Mononuclear cell (primary cell): ENCODE measurements around the gene SLC2A9. TPM values are rescaled to one million over a fixed set of nuclear protein-coding genes. Genes with fewer than 3 reads are reported as not detected.
"Not testable (repeated sequence)": the region's sequence is repeated elsewhere in the genome, so short reads cannot be mapped to it uniquely, and the experiment has no call there.

Experiments used
- H3K27me3 ChIP-seq: 2 replicates; pipeline ENCODE4 v1.6.0; 2011; ENCODE audit warnings: low read length, control low read depth; ENCODE audit not compliant: insufficient read depth
- H3K4me1 ChIP-seq: 2 replicates; pipeline ENCODE4 v1.5.1; 2011; ENCODE audit warnings: mild to moderate bottlenecking, low read length, control low read depth; ENCODE audit not compliant: insufficient read depth
- H3K4me3 ChIP-seq: 2 replicates; pipeline ENCODE4 v1.5.1; 2011; ENCODE audit warnings: mild to moderate bottlenecking, low read length, moderate library complexity
- H3K9me3 ChIP-seq: 2 replicates; pipeline ENCODE4 v1.5.1; 2011; ENCODE audit warnings: low read depth, mild to moderate bottlenecking, control low read depth, low read length
- total RNA-seq: library from RNA; depleted of rRNA; stranded (reverse); fragments of >200 nt; gene quantifications from one replicate; pipeline ENCODE4 v1.2.3, GENCODE V29; 2012

SLC2A9 gene
- total RNA-seq, 1 donor, result 5.0 TPM

- H3K4me1 ChIP-seq, result no peaks in the 10 kb centered on the region
- no peaks in the 10 kb centered on the region for H3K9me3 ChIP-seq
- no peak overlapping the region for H3K4me3 ChIP-seq
- no peaks in the 10 kb centered on the region for H3K27me3 ChIP-seq
Measured at GRCh38 chr4:9903317-9903716, 118.0 kb downstream of the SLC2A9 start.

- no peaks in the 10 kb centered on the region for H3K27me3 ChIP-seq
- no peaks in the 10 kb centered on the region for H3K4me1 ChIP-seq
- no peaks in the 10 kb centered on the region for H3K9me3 ChIP-seq
- H3K4me3 ChIP-seq, result no peak overlapping the region
Measured at GRCh38 chr4:9901257-9901656, 120.0 kb downstream of the SLC2A9 start.

DNA sequence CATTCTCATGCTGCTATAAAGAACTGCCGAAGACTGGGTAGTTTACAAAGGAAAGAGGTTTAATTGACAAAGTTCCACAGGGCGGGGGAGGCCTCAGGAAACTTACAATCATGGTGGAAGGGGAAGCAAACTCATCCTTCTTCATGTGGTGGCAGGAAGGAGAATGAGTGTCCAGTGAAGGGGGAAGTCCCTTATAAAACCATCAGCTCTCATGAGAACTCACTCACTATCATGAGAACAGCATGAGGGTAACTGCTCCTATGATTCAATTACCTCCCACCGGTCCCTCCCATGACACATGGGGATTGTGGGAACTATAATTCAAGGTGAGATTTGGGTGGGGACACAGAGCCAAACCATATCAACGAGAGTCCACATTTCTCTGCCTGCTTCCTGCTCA is 120.7 kb downstream of the SLC2A9 start:
- H3K27me3 ChIP-seq, H3K9me3 ChIP-seq, H3K4me1 ChIP-seq, H3K4me3 ChIP-seq: not testable (repeated sequence)

GRCh38 chr4:9899306-9900055 is 121.8 kb downstream of the SLC2A9 start:
- Histone ChIP-seq H3K9me3 (no peaks in the 10 kb centered on the region), H3K4me1 (no peaks in the 10 kb centered on the region), H3K27me3 (no peaks in the 10 kb centered on the region), H3K4me3 (no peak overlapping the region)

- H3K4me3 ChIP-seq, result no peak overlapping the region
- H3K4me1 ChIP-seq, result no peaks in the 10 kb centered on the region
- H3K27me3 ChIP-seq, result no peaks in the 10 kb centered on the region
- H3K9me3 ChIP-seq, result no peaks in the 10 kb centered on the region
Measured at GRCh38 chr4:9898596-9899305, 122.5 kb downstream of the SLC2A9 start.

- no peak overlapping the region for H3K4me3 ChIP-seq
- no peaks in the 10 kb centered on the region for H3K27me3 ChIP-seq
- H3K4me1 ChIP-seq, result no peaks in the 10 kb centered on the region
- H3K9me3 ChIP-seq, result no peaks in the 10 kb centered on the region
Measured at GRCh38 chr4:9895333-9895705, 126.0 kb downstream of the SLC2A9 start.

DNA sequence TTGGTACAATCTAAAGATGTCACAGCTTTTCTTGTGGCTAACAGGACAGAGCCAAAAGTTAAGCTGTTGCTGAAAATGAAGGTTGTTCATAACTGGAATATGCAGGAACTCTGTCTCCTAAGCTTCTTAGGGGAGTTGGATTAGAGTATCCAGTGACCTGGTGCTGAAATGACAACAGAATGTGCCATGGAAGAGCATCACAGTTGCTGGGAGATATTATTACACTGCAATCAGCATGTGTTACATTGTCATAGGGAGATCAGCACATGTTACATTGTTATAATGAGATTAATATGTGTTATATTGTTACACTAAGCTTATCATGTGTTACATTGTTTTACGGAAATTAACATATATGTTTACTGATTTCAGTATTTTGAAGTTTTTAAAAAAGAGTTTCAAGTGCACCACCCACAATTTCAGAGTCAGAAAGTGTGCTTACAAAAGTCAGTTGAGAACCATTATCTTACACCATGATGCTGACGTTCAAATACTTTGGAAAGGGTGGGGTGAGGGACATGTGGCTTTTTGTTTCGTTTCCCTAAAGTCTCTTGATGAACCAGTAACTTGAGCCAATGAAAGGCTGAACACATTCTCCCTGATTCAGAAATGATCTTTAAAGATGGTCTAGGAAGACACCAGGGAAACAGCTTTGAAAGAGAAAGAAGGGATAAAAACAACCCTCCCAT is 126.5 kb downstream of the SLC2A9 start:
- Histone ChIP-seq H3K4me1 (no peaks in the 10 kb centered on the region), H3K27me3 (no peaks in the 10 kb centered on the region), H3K9me3 (no peaks in the 10 kb centered on the region), H3K4me3 (no peak overlapping the region)

DNA sequence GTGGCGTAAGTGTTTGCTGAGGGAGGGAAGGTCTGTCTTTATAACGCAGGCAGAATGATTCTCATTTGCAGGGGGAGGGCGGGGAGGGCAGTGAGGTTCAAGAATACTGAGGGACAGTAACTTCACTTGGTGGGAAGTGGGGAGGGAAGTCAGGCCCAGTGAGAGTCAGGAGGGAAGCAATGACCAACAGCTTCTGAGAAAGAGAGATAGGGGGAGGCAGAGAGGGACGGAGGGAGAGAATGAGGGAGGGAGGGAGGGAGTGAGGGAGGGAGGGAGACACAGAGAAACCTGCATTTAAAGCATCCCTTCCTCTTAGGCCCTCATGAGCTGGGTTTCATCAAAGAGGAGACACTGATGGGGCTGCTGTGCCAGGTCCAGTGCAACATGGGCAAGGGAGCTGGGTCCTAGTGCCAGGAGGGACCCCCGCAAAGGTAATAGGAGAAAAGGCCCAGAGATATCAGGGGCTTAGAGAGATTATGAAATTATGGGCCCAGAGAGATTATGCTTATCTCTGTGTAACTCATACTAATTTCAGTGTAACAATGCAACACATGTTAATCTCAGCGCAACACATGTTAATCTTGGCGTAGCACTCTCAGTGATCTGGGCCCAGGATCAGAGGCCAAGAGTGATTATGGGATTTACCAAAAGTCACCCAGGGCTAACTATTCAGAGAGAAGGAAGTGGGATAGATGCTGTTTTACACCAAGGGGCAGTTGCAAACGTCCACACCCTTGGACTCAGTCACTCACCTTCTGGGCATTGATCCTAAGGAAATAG is 127.8 kb downstream of the SLC2A9 start:
- no peak overlapping the region for H3K4me3 ChIP-seq
- no peaks in the 10 kb centered on the region for H3K4me1 ChIP-seq
- no peaks in the 10 kb centered on the region for H3K27me3 ChIP-seq
- H3K9me3 ChIP-seq, result no peaks in the 10 kb centered on the region

- Histone ChIP-seq H3K4me1 (no peaks in the 10 kb centered on the region), H3K27me3 (no peaks in the 10 kb centered on the region), H3K4me3 (no peak overlapping the region), H3K9me3 (no peaks in the 10 kb centered on the region)
Measured at GRCh38 chr4:9891740-9892139, 129.6 kb downstream of the SLC2A9 start.

GRCh38 chr4:9891056-9891455 is 130.2 kb downstream of the SLC2A9 start:
- Histone ChIP-seq H3K4me3 (no peak overlapping the region), H3K4me1 (no peaks in the 10 kb centered on the region), H3K27me3 (no peaks in the 10 kb centered on the region)

DNA sequence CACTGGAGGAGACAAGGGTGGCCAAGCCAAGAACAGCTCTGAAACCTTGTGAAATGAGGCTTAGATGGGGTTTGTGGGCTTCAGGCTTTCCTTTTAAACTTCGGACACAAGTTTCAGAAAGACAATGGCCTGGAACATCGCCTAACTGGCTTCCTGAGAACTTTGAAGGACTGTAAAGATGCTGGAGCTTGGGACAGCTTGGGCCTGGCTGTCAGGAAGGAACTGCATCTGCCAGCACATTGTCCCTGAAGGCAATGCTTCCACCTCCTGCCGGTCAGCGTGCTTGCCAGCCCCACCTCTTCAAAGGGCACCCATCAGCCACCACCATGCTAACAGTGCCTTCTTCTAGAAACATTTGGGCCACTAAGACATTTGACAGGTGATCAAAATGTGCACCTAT is 132.0 kb downstream of the SLC2A9 start:
- no peak overlapping the region for H3K4me3 ChIP-seq
- H3K9me3 ChIP-seq, result no peaks in the 10 kb centered on the region
- H3K4me1 ChIP-seq, result no peaks in the 10 kb centered on the region
- no peaks in the 10 kb centered on the region for H3K27me3 ChIP-seq

More at GRCh38 chr4:9891056-9891455, 130.2 kb downstream of the SLC2A9 start:
- H3K9me3 ChIP-seq, result no peaks in the 10 kb centered on the region

- no peaks in the 10 kb centered on the region for H3K4me1 ChIP-seq
- no peak overlapping the region for H3K4me3 ChIP-seq
- H3K27me3 ChIP-seq, result no peaks in the 10 kb centered on the region
- no peaks in the 10 kb centered on the region for H3K9me3 ChIP-seq
Measured at GRCh38 chr4:9885958-9886357, 135.3 kb downstream of the SLC2A9 start.

DNA sequence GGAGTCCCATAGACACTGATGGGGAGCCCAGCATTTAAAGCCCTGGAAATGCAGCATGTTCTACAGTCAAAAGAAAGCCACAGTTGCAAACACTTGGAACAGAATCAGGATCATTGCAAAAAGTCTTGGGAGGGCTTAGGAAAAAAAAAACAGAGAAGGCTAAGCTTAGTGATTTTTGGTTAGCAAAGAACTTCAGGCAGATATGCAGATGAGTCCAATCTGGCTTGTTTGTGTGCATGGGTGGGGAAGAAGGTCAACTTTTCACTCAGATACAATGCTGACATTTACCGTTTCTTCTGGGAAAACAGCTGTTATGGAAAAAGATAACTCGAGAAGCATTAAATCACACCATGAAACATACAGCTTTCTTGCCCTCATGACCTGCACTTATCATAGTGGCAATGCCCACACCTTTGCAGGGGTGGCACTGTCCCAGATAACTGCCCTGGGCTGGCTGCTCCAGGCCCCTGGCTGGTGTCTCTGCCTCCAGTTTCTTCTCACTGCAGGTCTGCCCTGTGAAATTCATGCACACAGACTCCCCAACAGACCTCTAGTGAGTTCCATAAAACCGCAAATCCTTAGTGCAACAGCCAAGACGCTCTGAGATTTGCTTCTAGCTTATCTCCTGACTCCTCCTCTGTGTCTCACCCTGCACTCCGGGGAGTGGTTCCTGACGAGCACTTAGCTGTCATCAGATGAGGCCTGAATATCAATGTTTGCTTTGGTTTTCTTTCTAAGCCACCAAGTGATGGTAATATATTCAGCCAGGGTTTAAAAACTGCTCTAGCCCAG is 140.7 kb downstream of the SLC2A9 start:
- peaks cover 9% of the 10 kb centered on the region for H3K4me1 ChIP-seq
- H3K4me3 ChIP-seq, result no peak overlapping the region
- no peaks in the 10 kb centered on the region for H3K27me3 ChIP-seq
- no peaks in the 10 kb centered on the region for H3K9me3 ChIP-seq

- H3K9me3 ChIP-seq, result no peaks in the 10 kb centered on the region
- H3K27me3 ChIP-seq, result no peaks in the 10 kb centered on the region
- H3K4me3 ChIP-seq, result no peak overlapping the region
- peaks cover 13% of the 10 kb centered on the region for H3K4me1 ChIP-seq
Measured at GRCh38 chr4:9877123-9877522, 144.2 kb downstream of the SLC2A9 start.
